H1 (cell line): ENCODE results near the gene CD300E.

ENCODE experiments used
- GABPA ChIP-seq: IDR thresholded peaks from 2 replicates; pipeline ENCODE4 v1.6.1; 2011; ENCODE audit warnings: mild to moderate bottlenecking, low read length, moderate library complexity, borderline replicate concordance; ENCODE audit not compliant: insufficient read depth
- PHF8 ChIP-seq: fragments of 200-600 bp; sonication (generic); conservative IDR thresholded peaks from 2 replicates; pipeline ENCODE4 v1.7.1; 2012; ENCODE audit warnings: low read depth, mild to moderate bottlenecking, inconsistent platforms, low read length, moderate library complexity

DNA sequence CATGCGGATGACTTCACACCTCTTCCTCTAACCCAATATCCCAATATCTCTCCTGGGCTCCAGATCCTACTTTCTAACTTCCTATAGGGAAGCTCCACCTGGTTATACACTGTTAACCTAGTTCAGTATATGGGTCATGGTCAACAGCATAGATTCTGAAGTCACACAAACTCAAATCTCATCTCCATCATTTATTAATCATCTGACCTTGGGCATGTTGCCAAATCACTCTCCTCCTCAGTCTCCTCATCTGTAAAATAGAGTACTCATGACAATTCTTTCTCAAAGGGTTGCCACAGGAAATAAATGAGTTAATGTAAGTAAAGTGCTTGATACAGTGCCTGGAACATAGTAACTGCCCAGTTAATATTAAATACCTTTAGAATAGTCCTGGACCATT, 593 bp upstream of the CD300E start:
- no peak for TF ChIP-seq GABPA
- no peak for TF ChIP-seq PHF8
